Body of pancreas (tissue), 4 donors: ENCODE results near the gene GALE.

Experiments
- CTCF ChIP-seq, 7 experiments: fragments of 450-650 bp in 4 of 7; fragments of 200-600 bp in 3 of 7; sonication (generic) in 3 of 7; IDR thresholded peaks; one replicate each; pipeline ENCODE4 v1.5.1; 2016 to 2019; ENCODE audit warnings: antibody characterized with exemption in 7 of 7
- POLR2A ChIP-seq, 3 donors: fragments of 450-650 bp; IDR thresholded peaks; one replicate each; pipeline ENCODE4 v1.6.1; 2016; ENCODE audit warnings: antibody characterized with exemption in 3 of 3, mild to moderate bottlenecking in 2 of 3

- TF ChIP-seq CTCF (IDR thresholded peaks at IDR 0.05): no peak
- no peak for TF ChIP-seq POLR2A (IDR thresholded peaks at IDR 0.05)
These were observed 42.7 kb downstream of the GALE start for GRCh38 chr1:23757812-23758211.
